Thoracic aorta (tissue), 2 donors: ENCODE data around the gene BDKRB2. TPM values are rescaled to one million over a fixed set of nuclear protein-coding genes. Genes with fewer than 3 reads are reported as not detected.

Source experiments
- ATAC-seq: fragments of 150-250 bp; one replicate; pipeline ENCODE4 v1.8.0; 2017; ENCODE audit warnings: low read depth; ENCODE audit not compliant: insufficient number of reproducible peaks, low FRiP score
- DNase-seq: peaks from one replicate; pipeline ENCODE4 v3.0.0-alpha.2; 2020; ENCODE audit warnings: low spot score
- H3K27ac ChIP-seq, 2 donors: fragments of 200-600 bp; sonication (generic); 1 replicate in 1 of 2; 2 replicates in 1 of 2; pipeline ENCODE4 v1.5.1; 2016; ENCODE audit warnings: mild to moderate bottlenecking in 2 of 2, moderate library complexity in 2 of 2
- H3K27me3 ChIP-seq: fragments of 200-600 bp; sonication (generic); replicated peaks from 2 replicates; pipeline ENCODE4 v1.6.0; 2016; ENCODE audit warnings: mild to moderate bottlenecking; ENCODE audit not compliant: insufficient read depth
- H3K36me3 ChIP-seq: fragments of 200-600 bp; sonication (generic); one replicate; pipeline ENCODE4 v1.5.1; 2016
- H3K4me1 ChIP-seq, 2 donors: fragments of 200-600 bp; sonication (generic); 1 replicate in 1 of 2; 2 replicates in 1 of 2; pipeline versions ENCODE4 v1.5.1 to v1.6.0; 2016; ENCODE audit warnings: low read depth in 2 of 2, mild to moderate bottlenecking in 1 of 2; ENCODE audit not compliant: control insufficient read depth in 1 of 2
- H3K4me3 ChIP-seq: fragments of 200-600 bp; sonication (generic); 2 replicates; pipeline ENCODE4 v1.5.1; 2016; ENCODE audit warnings: mild to moderate bottlenecking
- H3K9me3 ChIP-seq: fragments of 200-600 bp; sonication (generic); 2 replicates; pipeline ENCODE4 v1.5.1; 2016
- total RNA-seq, 2 donors: library from RNA; depleted of rRNA; stranded (reverse); fragments of >200 nt; gene quantifications; one replicate each; pipeline versions ENCODE4 v1.1.0 to v1.2.3, GENCODE V29; 2016
- TF ChIP-seq, protein P1 (sequence below): fragments of 200-600 bp; sonication (generic); IDR thresholded peaks from one replicate; pipeline ENCODE4 v1.5.1; 2019; ENCODE audit warnings: antibody characterized with exemption

The BDKRB2 gene
- total RNA-seq, 2 donors from 2014 or later: 2.6 to 14.3 TPM

- H3K9me3 ChIP-seq: no peaks in the 10 kb centered on the region
- no peak overlapping the region for H3K27ac ChIP-seq
- TF ChIP-seq, protein P1, sequence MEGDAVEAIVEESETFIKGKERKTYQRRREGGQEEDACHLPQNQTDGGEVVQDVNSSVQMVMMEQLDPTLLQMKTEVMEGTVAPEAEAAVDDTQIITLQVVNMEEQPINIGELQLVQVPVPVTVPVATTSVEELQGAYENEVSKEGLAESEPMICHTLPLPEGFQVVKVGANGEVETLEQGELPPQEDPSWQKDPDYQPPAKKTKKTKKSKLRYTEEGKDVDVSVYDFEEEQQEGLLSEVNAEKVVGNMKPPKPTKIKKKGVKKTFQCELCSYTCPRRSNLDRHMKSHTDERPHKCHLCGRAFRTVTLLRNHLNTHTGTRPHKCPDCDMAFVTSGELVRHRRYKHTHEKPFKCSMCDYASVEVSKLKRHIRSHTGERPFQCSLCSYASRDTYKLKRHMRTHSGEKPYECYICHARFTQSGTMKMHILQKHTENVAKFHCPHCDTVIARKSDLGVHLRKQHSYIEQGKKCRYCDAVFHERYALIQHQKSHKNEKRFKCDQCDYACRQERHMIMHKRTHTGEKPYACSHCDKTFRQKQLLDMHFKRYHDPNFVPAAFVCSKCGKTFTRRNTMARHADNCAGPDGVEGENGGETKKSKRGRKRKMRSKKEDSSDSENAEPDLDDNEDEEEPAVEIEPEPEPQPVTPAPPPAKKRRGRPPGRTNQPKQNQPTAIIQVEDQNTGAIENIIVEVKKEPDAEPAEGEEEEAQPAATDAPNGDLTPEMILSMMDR: no peak
- H3K4me1 ChIP-seq: no peaks in the 10 kb centered on the region
- no peaks in the 10 kb centered on the region for H3K36me3 ChIP-seq
- H3K4me3 ChIP-seq: no peak overlapping the region
- no peaks in the 10 kb centered on the region for H3K27me3 ChIP-seq
- no peak for DNase-seq
- ATAC-seq: no peak
Observed at GRCh38 chr14:96247031-96247430, 42.4 kb downstream of the BDKRB2 start.

DNA sequence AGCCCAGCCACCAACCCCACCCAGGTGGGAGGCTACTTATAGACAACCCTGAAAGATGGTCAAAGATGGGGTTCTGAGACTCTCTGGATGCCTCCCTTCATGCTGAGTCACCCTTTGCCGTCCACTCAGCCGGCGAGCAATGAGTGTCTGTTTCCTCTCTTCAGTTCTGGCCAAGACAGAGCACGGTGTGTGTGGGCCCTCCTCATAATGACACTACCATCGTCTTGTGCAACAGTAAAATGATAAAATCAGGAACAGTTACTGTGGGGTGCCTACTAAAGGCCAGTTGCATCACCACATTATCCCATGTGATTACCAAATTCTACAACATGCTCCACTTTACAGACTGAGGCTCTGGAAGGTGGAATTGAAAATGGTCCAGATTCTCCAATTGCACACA, 44.4 kb downstream of the BDKRB2 start:
- no peak overlapping the region for H3K27ac ChIP-seq
- TF ChIP-seq, protein P1: no peak
- no peak for ATAC-seq

GRCh38 chr14:96250485-96250884, 45.8 kb downstream of the BDKRB2 start:
- Histone ChIP-seq H3K27me3 (no peaks in the 10 kb centered on the region), H3K27ac (no peak overlapping the region), H3K36me3 (no peaks in the 10 kb centered on the region), H3K9me3 (no peaks in the 10 kb centered on the region), H3K4me1 (no peaks in the 10 kb centered on the region), H3K4me3 (no peak overlapping the region)
- DNase-seq: no peak
- no peak for ATAC-seq
- TF ChIP-seq, protein P1: no peak

More for the DNA sequence above, 44.4 kb downstream of the BDKRB2 start:
- DNase-seq: no peak
- Histone ChIP-seq H3K4me1 (no peaks in the 10 kb centered on the region), H3K9me3 (no peaks in the 10 kb centered on the region), H3K36me3 (no peaks in the 10 kb centered on the region), H3K27me3 (no peaks in the 10 kb centered on the region), H3K4me3 (no peak overlapping the region)

GRCh38 chr14:96251656-96252155, 47.1 kb downstream of the BDKRB2 start:
- DNase-seq (no peak), ATAC-seq (no peak)
- TF ChIP-seq, protein P1: no peak
- H3K27ac ChIP-seq: no peak overlapping the region
- no peaks in the 10 kb centered on the region for H3K27me3 ChIP-seq
- no peak overlapping the region for H3K4me3 ChIP-seq
- H3K36me3 ChIP-seq: no peaks in the 10 kb centered on the region
- no peaks in the 10 kb centered on the region for H3K4me1 ChIP-seq
- no peaks in the 10 kb centered on the region for H3K9me3 ChIP-seq

- ATAC-seq (no peak), DNase-seq (no peak)
- no peaks in the 10 kb centered on the region for H3K27me3 ChIP-seq
- no peaks in the 10 kb centered on the region for H3K9me3 ChIP-seq
- no peak overlapping the region for H3K27ac ChIP-seq
- H3K4me1 ChIP-seq: no peaks in the 10 kb centered on the region
- H3K4me3 ChIP-seq: no peak overlapping the region
- H3K36me3 ChIP-seq: no peaks in the 10 kb centered on the region
- TF ChIP-seq, protein P1: no peak
Observed at GRCh38 chr14:96252323-96252998, 47.8 kb downstream of the BDKRB2 start.
